Keratinocyte (primary cell): ENCODE results near the gene PPM1H. TPM values are rescaled to one million over a fixed set of nuclear protein-coding genes. Genes with fewer than 3 reads are reported as not detected.
"Not testable (repeated sequence)": the region's sequence is repeated elsewhere in the genome, so short reads cannot be mapped to it uniquely, and the experiment has no call there.

Experiments
- DNase-seq: peaks from one replicate; pipeline ENCODE4 v3.0.0-alpha.2; 2011; ENCODE audit warnings: low read depth, missing footprints, low spot score
- FAIRE-seq: peaks from 2 replicates; lab custom pipeline; 2011; peaks lifted over from hg19 to GRCh38; lab: Jason Lieb, UNC
- H2AFZ ChIP-seq: 2 replicates; pipeline ENCODE4 v1.6.0; 2012; ENCODE audit warnings: low read length, control low read depth, inconsistent platforms; ENCODE audit not compliant: control insufficient read depth
- H3K27ac ChIP-seq: 2 replicates; pipeline ENCODE4 v1.5.1; 2011; ENCODE audit warnings: low read length; ENCODE audit not compliant: control insufficient read depth, insufficient read depth
- H3K27me3 ChIP-seq: 3 replicates; pipeline ENCODE4 v1.6.0; 2011; ENCODE audit warnings: low read length; ENCODE audit not compliant: control insufficient read depth, insufficient read depth; ENCODE audit errors: extremely low read depth
- H3K36me3 ChIP-seq, 2 experiments: 2 replicates in 1 of 2; 3 replicates in 1 of 2; pipeline ENCODE4 v1.5.1; 2011; ENCODE audit warnings: low read length in 2 of 2, mild to moderate bottlenecking in 1 of 2; ENCODE audit not compliant: control insufficient read depth in 2 of 2, insufficient read depth in 2 of 2; ENCODE audit errors: extremely low read depth in 1 of 2
- H3K4me1 ChIP-seq: 3 replicates; pipeline ENCODE4 v1.5.1; 2011; ENCODE audit warnings: low read length; ENCODE audit not compliant: control insufficient read depth, insufficient read depth; ENCODE audit errors: extremely low read depth
- H3K4me2 ChIP-seq: 3 replicates; pipeline ENCODE4 v1.6.0; 2011; ENCODE audit warnings: low read depth, low read length; ENCODE audit not compliant: control insufficient read depth, insufficient read depth; ENCODE audit errors: extremely low read depth
- H3K4me3 ChIP-seq, 3 experiments: fragments of 200-600 bp in 1 of 3; sonication (generic) in 1 of 3; 2 replicates in 2 of 3; 3 replicates in 1 of 3; pipeline ENCODE4 v1.5.1; 2011 to 2016; ENCODE audit warnings: low read length in 3 of 3, mild to moderate bottlenecking in 3 of 3, control low read depth in 2 of 3, inconsistent platforms in 1 of 3, low read depth in 1 of 3, mixed read lengths in 1 of 3, mixed run types in 1 of 3, moderate library complexity in 1 of 3; ENCODE audit not compliant: control insufficient read depth in 2 of 3, insufficient read depth in 2 of 3; ENCODE audit errors: extremely low read depth in 1 of 3
- H3K79me2 ChIP-seq: 2 replicates; pipeline ENCODE4 v1.6.0; 2012; ENCODE audit warnings: low read length; ENCODE audit not compliant: control insufficient read depth, insufficient read depth
- H3K9ac ChIP-seq: 3 replicates; pipeline ENCODE4 v1.6.0; 2011; ENCODE audit warnings: low read length; ENCODE audit not compliant: control insufficient read depth, insufficient read depth; ENCODE audit errors: extremely low read depth
- H3K9me1 ChIP-seq: 3 replicates; pipeline ENCODE4 v1.6.0; 2011; ENCODE audit warnings: low read length; ENCODE audit not compliant: control insufficient read depth, insufficient read depth; ENCODE audit errors: extremely low read depth
- H3K9me3 ChIP-seq: 2 replicates; pipeline ENCODE4 v1.5.1; 2012; ENCODE audit warnings: low read depth, low read length; ENCODE audit not compliant: control insufficient read depth
- H4K20me1 ChIP-seq: 3 replicates; pipeline ENCODE4 v1.6.0; 2011; ENCODE audit warnings: low read length; ENCODE audit not compliant: control insufficient read depth, insufficient read depth; ENCODE audit errors: extremely low read depth
- EZH2 ChIP-seq: IDR thresholded peaks from one replicate; pipeline ENCODE4 v1.6.1; 2012; ENCODE audit warnings: inconsistent platforms, mild to moderate bottlenecking, low read length, moderate library complexity
- dilution Hi-C: fragments of 300-500 bp; cut with MboI; formaldehyde crosslinking; loops from one replicate; pipeline ENCODE4 v1.7.0; 2020; ENCODE audit warnings: low sequenced_read_pairs; ENCODE audit not compliant: extremely low pct_ligation_motif_present
- polyA plus RNA-seq, 5 experiments: library from polyadenylated mRNA; depleted of rRNA in 3 of 5; stranded (reverse) in 3 of 5; stranded (forward) in 1 of 5; unstranded in 1 of 5; fragments of >200 nt; gene quantifications; 1 replicate in 1 of 5; 2 replicates in 3 of 5; 3 replicates in 1 of 5; pipeline versions ENCODE4 v1.2.1 to v1.2.3, GENCODE V29; 2011 to 2012; ENCODE audit warnings: missing spikeins in 2 of 5, low read depth in 1 of 5, low replicate concordance in 1 of 5
- TF ChIP-seq, protein P1 (sequence below), 3 experiments: IDR thresholded peaks in 1 of 3; conservative IDR thresholded peaks in 1 of 3; optimal IDR thresholded peaks in 1 of 3; 2 replicates in 2 of 3; 3 replicates in 1 of 3; pipeline versions ENCODE3 to v1.5.1; 2011; ENCODE audit warnings: low read length in 3 of 3, mild to moderate bottlenecking in 3 of 3, moderate library complexity in 2 of 3, control low read depth in 1 of 3, inconsistent platforms in 1 of 3; ENCODE audit not compliant: insufficient read depth in 2 of 3; ENCODE audit errors: extremely low read depth in 1 of 3

Gene PPM1H
- polyA plus RNA-seq, 1 donor (not counting 4 experiments of a cell fraction or from before 2014, with no cell fraction given) = 0.09 TPM

DNA sequence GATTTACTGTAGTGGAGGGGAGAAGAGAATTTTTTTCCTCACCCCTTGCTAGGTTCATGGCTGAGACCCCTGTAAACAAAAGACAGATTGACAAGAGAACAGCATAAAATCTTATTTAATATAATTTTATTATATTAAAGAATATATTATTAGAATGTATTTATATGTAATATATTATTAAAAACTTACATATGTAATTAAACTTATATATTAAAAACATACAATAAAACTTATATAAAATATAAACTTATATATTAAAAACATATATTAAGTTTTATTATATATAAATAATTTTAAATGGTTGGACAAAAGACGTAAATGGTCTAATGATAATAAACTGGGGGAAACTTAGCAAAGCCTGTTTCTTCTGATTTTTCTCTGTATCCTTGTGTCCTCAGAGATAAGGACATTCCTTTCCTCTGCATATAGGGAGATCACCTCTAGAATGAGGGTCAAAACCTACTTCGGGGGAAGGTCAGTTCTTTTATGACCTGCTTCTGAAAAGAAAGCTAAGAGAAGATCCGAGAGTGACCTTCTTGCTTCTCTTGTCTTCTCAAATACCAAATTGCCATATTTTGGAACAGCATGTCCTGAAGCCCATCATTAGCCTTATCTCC lies 8.9 kb upstream of the PPM1H start:
- Histone ChIP-seq H4K20me1 (no peaks in the 10 kb centered on the region), H2AFZ (no peak overlapping the region), H3K4me1 (no peaks in the 10 kb centered on the region), H3K27ac (no peak overlapping the region), H3K9ac (no peak overlapping the region), H3K9me3 (no peaks in the 10 kb centered on the region), H3K27me3 (no peaks in the 10 kb centered on the region), H3K36me3 (no peaks in the 10 kb centered on the region), H3K4me2 (no peak overlapping the region), H3K79me2 (no peaks in the 10 kb centered on the region), H3K9me1 (no peaks in the 10 kb centered on the region), H3K4me3 (no peak overlapping the region)
- dilution Hi-C loops = no loop called here
- DNase-seq (no peak), FAIRE-seq (no peak)
- TF ChIP-seq, protein P1, sequence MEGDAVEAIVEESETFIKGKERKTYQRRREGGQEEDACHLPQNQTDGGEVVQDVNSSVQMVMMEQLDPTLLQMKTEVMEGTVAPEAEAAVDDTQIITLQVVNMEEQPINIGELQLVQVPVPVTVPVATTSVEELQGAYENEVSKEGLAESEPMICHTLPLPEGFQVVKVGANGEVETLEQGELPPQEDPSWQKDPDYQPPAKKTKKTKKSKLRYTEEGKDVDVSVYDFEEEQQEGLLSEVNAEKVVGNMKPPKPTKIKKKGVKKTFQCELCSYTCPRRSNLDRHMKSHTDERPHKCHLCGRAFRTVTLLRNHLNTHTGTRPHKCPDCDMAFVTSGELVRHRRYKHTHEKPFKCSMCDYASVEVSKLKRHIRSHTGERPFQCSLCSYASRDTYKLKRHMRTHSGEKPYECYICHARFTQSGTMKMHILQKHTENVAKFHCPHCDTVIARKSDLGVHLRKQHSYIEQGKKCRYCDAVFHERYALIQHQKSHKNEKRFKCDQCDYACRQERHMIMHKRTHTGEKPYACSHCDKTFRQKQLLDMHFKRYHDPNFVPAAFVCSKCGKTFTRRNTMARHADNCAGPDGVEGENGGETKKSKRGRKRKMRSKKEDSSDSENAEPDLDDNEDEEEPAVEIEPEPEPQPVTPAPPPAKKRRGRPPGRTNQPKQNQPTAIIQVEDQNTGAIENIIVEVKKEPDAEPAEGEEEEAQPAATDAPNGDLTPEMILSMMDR (optimal IDR thresholded peaks at IDR 0.05 in 1 of 3, IDR thresholded peaks at IDR 0.05 in 1 of 3, conservative IDR thresholded peaks at IDR 0.05 in 1 of 3; ENCODE audit: extremely low read depth in 1 of 3, insufficient read depth in 2 of 3, low read length in 3 of 3) = no peak
- no peak for TF ChIP-seq EZH2

DNA sequence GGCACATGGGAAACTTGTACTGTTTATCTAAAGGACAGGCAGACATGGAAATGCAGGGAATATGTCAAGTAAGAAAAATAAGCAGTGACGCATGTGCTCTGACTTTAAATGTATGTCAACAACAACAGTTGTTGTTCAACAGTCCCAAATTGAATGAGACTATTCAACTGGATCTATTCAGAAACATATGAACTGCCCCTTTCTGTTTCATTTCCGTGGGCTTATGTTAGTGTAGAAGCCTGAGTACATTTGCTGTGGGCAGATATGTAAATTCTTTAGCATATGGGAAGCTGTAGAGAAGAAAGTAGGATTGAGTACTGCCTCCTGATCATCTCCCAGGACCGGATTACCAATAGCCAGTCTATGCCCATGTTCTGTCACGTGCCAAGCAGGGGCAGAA lies 7.4 kb upstream of the PPM1H start:
- H3K9me1 ChIP-seq, H3K27ac ChIP-seq, H3K36me3 ChIP-seq, H3K27me3 ChIP-seq, H3K4me3 ChIP-seq, DNase-seq, H4K20me1 ChIP-seq, H3K9me3 ChIP-seq, dilution Hi-C loops, H3K4me2 ChIP-seq, FAIRE-seq, H3K4me1 ChIP-seq, H3K79me2 ChIP-seq, H3K9ac ChIP-seq, H2AFZ ChIP-seq: not testable (repeated sequence)

DNA sequence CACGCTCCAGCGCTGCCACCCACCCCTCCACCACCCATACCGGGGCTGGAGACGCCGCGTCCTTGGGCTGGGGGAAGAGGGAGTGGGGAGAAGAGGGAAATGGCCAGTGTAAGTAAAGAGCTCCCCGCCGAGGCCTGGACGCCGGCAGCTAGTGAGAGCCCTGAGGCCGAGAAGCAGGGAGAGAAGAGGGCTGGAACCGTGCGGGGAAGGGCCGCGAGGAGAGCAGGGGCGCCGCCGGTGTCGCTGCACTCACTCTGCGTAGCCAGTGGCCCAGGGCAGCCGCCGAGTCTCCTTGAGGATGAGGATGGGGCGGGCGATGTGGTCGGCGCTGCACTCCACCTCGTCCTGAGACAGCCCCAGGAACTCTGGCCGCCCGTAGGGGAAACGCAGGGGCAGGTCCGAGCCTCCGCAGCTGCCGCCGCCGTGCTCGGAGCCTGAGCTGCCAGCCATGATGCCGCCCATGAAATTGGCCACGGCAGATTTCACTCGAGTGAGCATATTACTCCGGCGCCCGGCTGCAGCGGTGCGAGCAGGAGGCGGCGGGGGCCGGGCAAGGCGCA lies 631 bp downstream of the PPM1H start:
- no peaks in the 10 kb centered on the region for H3K36me3 ChIP-seq
- DNase-seq = no peak
- no peaks in the 10 kb centered on the region for H3K9me3 ChIP-seq
- H3K27ac ChIP-seq = no peak overlapping the region
- peak overlapping the region; percentile 75 for H2AFZ ChIP-seq
- TF ChIP-seq, protein P1 (optimal IDR thresholded peaks at IDR 0.05 in 1 of 3, IDR thresholded peaks at IDR 0.05 in 1 of 3, conservative IDR thresholded peaks at IDR 0.05 in 1 of 3; ENCODE audit: extremely low read depth in 1 of 3, insufficient read depth in 2 of 3, low read length in 3 of 3) = no peak
- peak; percentile 58 for TF ChIP-seq EZH2
- H3K27me3 ChIP-seq = peaks cover 52% of the 10 kb centered on the region
- FAIRE-seq = no peak
- H3K4me1 ChIP-seq = peaks cover 10% of the 10 kb centered on the region
- H3K79me2 ChIP-seq = no peaks in the 10 kb centered on the region
- peak overlapping the region; percentile 50 to 68 (median 60) for H3K4me3 ChIP-seq
- peak overlapping the region; percentile 82 for H3K4me2 ChIP-seq
- no peaks in the 10 kb centered on the region for H3K9me1 ChIP-seq
- dilution Hi-C loops = no loop called here
- no peak overlapping the region for H3K9ac ChIP-seq
- H4K20me1 ChIP-seq = no peaks in the 10 kb centered on the region
